GM18499 (cell line): ENCODE measurements around the gene NTM.

Experiments
- ATAC-seq: cut with Tn5 transposase; IDR thresholded peaks from one replicate; pipeline ENCODE4 v1.9.1; 2021; ENCODE audit warnings: moderate number of reproducible peaks; ENCODE audit not compliant: insufficient read depth, unreplicated experiment

Gene NTM

DNA sequence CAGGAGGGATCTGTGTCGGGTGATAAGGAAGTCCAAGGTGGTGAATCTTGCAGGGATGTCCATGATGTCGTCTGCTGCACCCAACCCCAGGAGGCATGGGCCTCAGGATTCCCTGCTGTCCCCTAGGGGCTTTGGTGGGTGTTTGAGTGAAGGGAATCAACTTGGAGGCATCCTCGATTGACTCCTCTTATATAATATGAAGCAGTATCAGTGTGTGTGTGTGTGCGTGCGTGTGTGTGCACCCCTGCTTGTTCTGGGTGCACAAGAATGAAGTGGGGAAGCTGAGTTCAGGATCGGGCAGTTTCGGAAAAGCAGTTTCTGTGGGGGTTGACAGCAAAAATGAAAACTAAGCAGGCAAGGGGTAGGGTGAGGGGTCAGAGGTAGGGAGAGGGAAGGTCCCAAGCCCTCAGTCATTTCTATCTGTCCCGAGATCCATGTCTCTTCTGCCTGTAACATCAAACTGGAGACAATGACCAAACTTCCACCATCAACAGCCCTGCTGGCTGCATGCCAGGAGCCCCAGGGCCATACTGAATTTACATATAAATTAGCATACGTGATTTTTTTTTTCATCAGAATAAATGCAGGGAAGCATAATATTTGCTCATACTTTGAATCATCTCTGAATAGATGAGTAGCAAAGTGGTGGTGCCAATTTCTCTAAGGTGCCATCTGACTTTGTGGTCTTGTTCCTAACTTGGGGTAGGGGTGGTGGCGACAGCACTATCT lies 2.0 kb downstream of the NTM start:
- ATAC-seq: no peak

- ATAC-seq: no peak
These were observed 2.8 kb downstream of the NTM start for GRCh38 chr11:131373095-131373725.

DNA sequence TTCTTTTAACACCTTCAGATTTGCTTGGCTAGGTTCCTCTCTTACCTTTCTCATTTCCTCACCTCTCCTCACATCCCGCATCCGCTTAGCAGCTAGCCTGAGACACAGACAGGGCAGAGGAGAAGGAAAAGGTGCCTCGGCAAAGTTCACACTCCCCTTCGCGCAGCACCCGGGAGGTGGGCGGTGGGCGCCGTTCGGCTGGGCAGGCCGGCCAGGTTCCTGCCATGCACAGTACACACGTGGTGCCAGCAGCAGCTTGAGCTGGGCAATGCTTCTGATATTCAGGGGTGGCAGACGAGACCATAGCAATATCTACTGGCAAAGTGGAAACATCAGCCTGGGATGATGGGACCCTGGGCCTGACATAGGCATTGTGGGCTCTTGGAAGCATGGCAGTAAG lies 3.3 kb downstream of the NTM start:
- ATAC-seq: no peak

DNA sequence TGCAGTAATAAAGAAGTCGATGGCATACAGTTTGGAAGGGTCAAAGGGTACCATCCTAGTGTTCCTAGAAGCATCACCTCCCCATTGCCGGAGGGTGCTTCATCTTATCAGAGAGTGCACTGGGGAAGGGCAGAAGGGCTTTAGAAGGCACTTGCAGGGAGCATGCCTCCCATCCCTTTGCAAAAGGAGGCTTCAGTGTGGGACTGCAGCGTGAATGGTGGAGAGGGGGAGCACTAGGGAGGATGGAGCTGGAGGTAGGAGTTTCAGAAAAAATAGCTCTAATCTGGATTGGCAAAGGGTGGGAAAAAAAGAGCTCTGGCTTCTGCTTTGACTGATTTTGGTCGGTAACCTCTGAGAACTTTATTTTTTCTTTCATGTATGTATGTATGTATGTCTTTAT lies 5.0 kb downstream of the NTM start:
- ATAC-seq: no peak

GRCh38 chr11:131375915-131376314 lies 5.5 kb downstream of the NTM start:
- ATAC-seq: no peak

DNA sequence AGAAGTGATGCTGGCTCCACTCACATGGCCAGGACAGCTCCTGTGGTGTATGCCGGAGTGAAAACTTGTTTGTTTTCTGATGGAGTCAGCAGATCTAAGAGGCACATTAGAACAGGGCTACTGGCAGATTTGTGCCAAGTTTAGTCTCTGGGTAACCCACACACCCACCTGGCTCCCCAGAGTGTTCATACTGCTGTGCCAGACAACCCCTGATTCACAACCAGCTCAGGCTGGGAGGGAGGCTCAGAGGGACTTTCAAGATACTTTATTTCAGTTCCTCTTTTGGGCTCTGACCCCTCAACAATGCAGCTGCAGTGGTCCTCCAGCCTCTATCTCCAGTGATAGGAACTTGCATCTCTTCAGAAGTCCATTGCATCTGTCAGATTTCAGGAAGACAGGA lies 8.5 kb downstream of the NTM start:
- no peak for ATAC-seq

DNA sequence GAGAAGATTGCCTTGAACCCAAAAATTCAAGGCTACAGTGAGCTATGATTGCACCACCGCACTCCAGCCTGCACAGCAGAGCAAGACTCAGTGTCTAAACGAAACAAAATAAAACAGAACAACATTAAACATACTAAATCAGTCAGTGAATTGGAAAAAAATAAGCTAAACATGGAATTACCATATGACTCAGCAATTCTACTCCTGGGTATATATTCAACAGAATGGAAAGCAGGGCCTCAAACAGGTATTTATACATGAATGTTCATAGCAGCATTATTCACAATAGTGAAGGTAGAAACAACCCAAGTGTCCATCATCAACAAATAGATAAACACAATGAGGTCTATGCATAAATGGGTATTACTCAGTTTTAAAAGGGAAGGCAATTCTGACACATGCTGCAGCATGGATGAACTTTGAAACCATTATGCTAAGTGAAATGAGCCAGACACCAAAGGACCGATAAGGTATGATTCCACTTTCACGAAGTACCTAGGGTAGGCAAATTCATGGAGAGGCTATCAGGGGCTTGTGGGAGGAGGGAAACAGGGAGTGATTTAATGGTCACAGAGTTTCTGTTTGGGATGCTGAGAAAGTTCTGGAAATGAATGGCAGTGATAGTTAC lies 15.5 kb downstream of the NTM start:
- ATAC-seq: no peak

DNA sequence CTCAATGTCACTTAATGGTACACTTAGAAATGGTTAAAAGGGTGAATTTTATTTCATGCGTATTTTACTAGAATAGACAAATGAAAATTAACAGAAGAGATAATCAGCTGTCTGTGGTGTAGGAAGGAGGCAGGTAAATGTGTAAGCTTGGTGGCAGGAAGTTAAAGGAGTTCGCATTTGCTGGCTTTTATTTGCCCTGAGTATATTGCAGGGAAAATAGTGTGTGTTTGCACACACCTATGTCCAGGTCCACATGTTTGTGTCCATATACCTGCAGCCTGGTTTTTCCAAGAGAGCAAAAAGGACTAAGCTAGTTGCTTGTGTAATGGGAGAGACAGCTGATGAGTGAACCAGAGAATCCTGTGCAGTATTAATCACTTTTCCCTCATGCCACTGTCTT lies 16.0 kb downstream of the NTM start:
- no peak for ATAC-seq

GRCh38 chr11:131388030-131388429 lies 17.6 kb downstream of the NTM start:
- no peak for ATAC-seq

DNA sequence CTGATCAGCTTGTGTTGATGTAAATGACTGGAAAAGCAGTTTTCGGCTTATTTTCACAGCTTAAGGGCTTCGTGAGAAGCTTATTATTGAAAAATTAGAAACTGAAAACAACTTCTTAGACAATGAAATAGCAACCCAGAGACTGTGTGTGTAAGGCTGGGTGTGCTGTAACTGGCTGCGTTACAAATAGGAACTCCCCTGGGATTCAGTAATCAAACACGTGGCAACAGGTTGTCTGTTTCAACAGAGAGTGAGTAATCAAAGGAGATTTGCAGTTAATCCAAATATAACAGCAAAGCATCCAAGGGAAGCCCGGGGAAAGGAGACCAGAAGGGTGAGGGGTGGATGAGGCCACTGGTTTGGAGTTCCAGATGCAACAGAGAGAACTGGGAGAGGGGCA lies 19.2 kb downstream of the NTM start:
- no peak for ATAC-seq

DNA sequence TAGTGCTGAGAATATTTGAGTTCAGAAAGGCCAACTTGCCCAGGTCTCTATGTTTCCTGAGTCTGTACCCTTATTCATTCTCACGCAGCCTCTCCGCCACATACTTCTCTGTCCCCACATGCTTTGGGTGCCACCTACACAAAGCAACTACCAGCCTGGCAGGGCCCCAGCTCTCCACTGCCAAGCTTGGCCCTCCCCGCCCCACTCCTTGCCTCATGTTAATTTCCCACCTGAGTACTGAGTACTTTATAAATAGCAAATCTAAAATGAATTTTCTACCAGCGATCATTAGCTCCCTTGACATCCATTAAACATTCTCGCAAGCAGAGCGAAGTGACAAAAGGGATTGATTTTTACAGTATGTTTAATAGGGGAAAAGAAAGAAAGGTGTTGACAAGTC lies 20.8 kb downstream of the NTM start:
- no peak for ATAC-seq

GRCh38 chr11:131392528-131393255 lies 22.3 kb downstream of the NTM start:
- ATAC-seq: no peak

GRCh38 chr11:131393691-131394090 lies 23.3 kb downstream of the NTM start:
- no peak for ATAC-seq

GRCh38 chr11:131397675-131398074 lies 27.3 kb downstream of the NTM start:
- no peak for ATAC-seq

DNA sequence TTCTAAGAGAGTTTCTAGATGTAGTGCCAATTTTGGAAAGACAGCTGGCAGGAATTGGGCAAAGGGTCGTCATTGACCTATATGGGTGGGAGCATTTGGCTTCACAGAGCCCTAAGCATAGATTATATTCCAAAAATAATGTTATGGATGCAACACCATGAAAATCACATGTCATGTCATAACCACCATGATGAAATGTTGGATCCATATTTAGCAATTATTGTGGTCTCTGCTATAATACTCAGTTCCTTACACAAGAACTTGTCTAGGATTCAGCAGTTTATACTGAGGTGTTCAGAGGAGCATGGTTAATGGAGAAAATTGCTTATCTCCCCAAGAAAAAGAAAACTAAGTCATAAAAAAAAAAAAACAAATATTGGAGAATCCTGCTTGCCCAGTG lies 31.6 kb downstream of the NTM start:
- no peak for ATAC-seq

DNA sequence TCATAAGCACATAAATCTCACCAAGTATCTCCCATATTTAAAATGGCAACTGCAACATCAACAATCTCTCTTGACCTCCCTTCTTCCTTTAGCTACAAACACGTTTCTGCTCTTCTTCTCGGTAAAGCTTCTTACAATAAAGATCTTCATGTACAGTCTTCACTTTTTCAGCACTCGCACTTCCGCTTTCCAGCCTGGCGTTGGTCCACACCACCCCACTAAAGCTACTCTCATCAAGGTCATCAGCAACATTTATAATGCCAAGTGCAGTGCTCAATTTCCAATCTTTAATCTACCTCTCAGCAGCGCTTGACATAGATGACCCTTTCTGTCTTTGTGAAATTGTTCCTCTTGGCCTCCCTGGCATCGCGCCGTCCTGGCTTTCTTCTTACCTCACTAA lies 33.6 kb downstream of the NTM start:
- no peak for ATAC-seq

DNA sequence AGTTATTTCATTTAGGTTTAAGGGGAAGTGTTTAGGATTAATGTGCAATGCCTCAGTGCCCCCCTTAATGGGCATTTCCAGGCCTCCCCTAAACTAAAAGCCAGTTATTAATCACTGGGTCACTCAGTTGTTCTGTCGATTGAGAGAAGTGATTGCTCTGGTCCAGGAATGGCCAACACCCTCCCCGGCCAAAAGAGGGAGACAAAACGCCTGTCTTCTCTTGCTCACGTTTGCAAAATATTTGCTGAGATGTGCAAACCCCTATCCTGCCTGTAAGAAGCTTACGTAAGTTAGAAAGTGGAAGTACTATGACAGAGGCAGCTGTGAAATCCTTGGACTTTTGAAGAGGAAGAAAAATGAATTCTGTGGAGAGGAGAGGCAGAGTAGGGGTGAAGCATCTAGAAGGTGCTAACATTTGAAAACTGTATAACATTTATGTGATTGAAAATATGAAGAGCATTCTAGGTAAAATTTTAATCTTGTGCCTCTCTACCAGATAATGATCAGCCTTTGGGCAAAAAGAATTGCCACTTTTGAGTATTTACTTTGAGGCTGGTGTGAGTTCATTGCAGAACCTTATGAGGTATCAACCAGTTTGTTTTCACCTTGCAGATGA lies 37.7 kb downstream of the NTM start:
- no peak for ATAC-seq

GRCh38 chr11:131409345-131409744 lies 38.9 kb downstream of the NTM start:
- no peak for ATAC-seq

DNA sequence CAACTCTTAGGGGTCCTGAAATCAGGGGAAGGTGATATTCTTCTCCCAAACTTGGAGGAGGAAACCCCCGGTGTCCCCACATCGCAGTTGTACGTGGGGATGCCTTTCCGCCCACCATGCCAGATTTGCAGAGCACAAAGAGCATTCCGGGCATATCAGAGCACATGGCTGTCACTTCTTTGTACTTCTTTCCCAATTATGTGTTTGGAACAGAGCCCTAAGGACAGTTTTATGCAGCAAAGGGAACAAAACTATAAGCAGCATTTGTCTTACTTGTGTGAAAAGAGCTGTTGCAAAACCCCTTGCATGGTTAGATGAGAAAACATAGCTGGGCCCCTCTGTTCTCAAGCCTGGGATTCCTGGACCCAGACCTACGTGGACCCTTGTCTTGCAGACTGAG lies 41.2 kb downstream of the NTM start:
- no peak for ATAC-seq

DNA sequence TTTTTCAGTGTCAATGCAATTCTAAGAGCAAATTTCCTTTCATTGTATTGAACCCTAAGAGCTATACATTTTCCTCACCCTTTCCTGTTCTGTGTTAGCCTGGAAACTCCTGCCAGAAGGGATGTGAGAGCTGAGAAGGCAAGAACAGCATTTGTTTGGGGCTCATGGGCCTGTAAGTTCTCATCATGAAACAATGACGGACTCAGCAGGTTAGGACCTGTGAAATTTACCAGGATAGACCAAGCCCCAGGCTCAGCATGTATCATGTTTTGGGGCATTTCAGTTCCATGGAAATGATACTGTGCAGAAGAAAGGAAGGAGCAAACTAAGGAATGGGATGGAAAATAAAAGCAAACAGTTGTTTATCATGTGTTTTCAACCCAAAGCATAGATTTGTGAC lies 41.6 kb downstream of the NTM start:
- no peak for ATAC-seq

- no peak for ATAC-seq
These were observed 42.8 kb downstream of the NTM start for GRCh38 chr11:131413217-131413616.
